OCI-LY3 (cell line): ENCODE data around the gene MEF2A.

Source experiments
- H2AFZ ChIP-seq: fragments of 200-600, 300-600 bp; shearing (Covaris generic); 2 replicates; pipeline ENCODE4 v1.6.0; 2014; ENCODE audit warnings: antibody characterized with exemption, low read depth, low read length
- H3K27ac ChIP-seq: fragments of 200-600, 300-600 bp; sonication (generic); 2 replicates; pipeline ENCODE4 v1.5.1; 2014; ENCODE audit warnings: mild to moderate bottlenecking, low read length, moderate library complexity, mixed read lengths
- H3K27me3 ChIP-seq: fragments of 200-600, 300-600 bp; sonication (generic); 2 replicates; pipeline ENCODE4 v1.6.1; 2014; ENCODE audit warnings: low read depth, low read length, mixed read lengths
- H3K36me3 ChIP-seq: fragments of 200-600, 300-600 bp; sonication (generic); replicated peaks from 2 replicates; pipeline ENCODE3; 2014; ENCODE audit warnings: low read depth, low read length, mixed read lengths
- H3K4me1 ChIP-seq: fragments of 300-600, 200-600 bp; sonication (generic); 2 replicates; pipeline ENCODE4 v1.6.1; 2014; ENCODE audit warnings: low read length, mixed read lengths
- H3K4me2 ChIP-seq: fragments of 200-600, 300-600 bp; sonication (generic); 2 replicates; pipeline ENCODE4 v1.6.1; 2014; ENCODE audit warnings: low read length, mixed read lengths
- H3K4me3 ChIP-seq: fragments of 300-600, 200-600 bp; sonication (generic); 2 replicates; pipeline ENCODE4 v1.5.1; 2014; ENCODE audit warnings: antibody characterized with exemption, mild to moderate bottlenecking, low read length, moderate library complexity
- H3K79me2 ChIP-seq: fragments of 300-600, 200-600 bp; shearing (Covaris generic); 2 replicates; pipeline ENCODE4 v1.6.1; 2014; ENCODE audit warnings: mild to moderate bottlenecking, low read length, mixed read lengths
- H3K9ac ChIP-seq: fragments of 300-600, 200-600 bp; shearing (Covaris generic); 2 replicates; pipeline ENCODE4 v1.6.0; 2014; ENCODE audit warnings: mild to moderate bottlenecking, low read length, moderate library complexity
- H3K9me3 ChIP-seq: fragments of 200-600, 300-600 bp; shearing (Covaris generic); 2 replicates; pipeline ENCODE4 v1.6.1; 2014; ENCODE audit warnings: low read length, mixed read lengths; ENCODE audit not compliant: insufficient read depth
- H4K20me1 ChIP-seq: fragments of 200-600, 300-600 bp; sonication (generic); 2 replicates; pipeline ENCODE4 v1.6.1; 2016; ENCODE audit warnings: low read length, mixed read lengths; ENCODE audit not compliant: insufficient read depth
- CTCF ChIP-seq: fragments of 200-600, 300-600 bp; sonication (generic); IDR thresholded peaks from 2 replicates; pipeline ENCODE4 v1.5.1; 2014; ENCODE audit warnings: antibody characterized with exemption, low read length, low read depth
- EZH2phosphoT487 ChIP-seq: fragments of 200-600 bp; shearing (Covaris generic); IDR thresholded peaks from 2 replicates; pipeline ENCODE4 v1.6.1; 2018; ENCODE audit warnings: antibody characterized with exemption, mixed run types, low read depth

The MEF2A gene

DNA sequence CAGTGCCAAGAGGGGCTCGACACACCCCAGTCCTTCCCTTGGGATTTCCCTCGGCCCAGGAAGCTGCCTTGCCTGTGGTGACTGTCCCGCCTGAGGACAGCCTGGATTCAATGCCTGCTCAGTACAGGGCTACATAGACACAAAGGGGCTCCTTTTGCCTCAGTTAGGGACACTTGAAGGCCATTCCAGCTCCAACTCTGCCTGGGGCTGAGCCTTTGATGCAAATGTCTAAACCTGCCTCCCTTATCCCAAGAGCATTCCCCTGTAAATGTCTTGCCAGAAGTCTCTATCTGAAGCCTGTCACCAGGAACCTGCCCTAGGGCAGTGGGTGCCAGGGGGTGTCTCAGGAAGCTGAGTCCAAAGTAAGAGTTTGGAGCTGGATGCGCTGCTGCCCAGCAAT, 186.8 kb downstream of the MEF2A start:
- Histone ChIP-seq H3K9me3 (no peaks in the 10 kb centered on the region), H3K9ac (no peak overlapping the region), H3K79me2 (no peaks in the 10 kb centered on the region), H3K27me3 (no peaks in the 10 kb centered on the region), H3K27ac (no peak overlapping the region), H3K36me3 (no peaks in the 10 kb centered on the region), H4K20me1 (no peaks in the 10 kb centered on the region), H3K4me1 (no peaks in the 10 kb centered on the region), H2AFZ (no peak overlapping the region), H3K4me3 (no peak overlapping the region), H3K4me2 (no peak overlapping the region)
- TF ChIP-seq CTCF = no peak
- no peak for TF ChIP-seq EZH2phosphoT487

- Histone ChIP-seq H3K27me3 (no peaks in the 10 kb centered on the region), H4K20me1 (no peaks in the 10 kb centered on the region), H2AFZ (no peak overlapping the region), H3K4me3 (no peak overlapping the region), H3K79me2 (no peaks in the 10 kb centered on the region), H3K9me3 (no peaks in the 10 kb centered on the region), H3K27ac (no peak overlapping the region), H3K4me2 (no peak overlapping the region), H3K9ac (no peak overlapping the region), H3K4me1 (no peaks in the 10 kb centered on the region), H3K36me3 (no peaks in the 10 kb centered on the region)
- no peak for TF ChIP-seq EZH2phosphoT487
- TF ChIP-seq CTCF = no peak
Measured at GRCh38 chr15:99753066-99753465, 187.3 kb downstream of the MEF2A start.

- H3K4me3 ChIP-seq = no peak overlapping the region
- no peaks in the 10 kb centered on the region for H3K9me3 ChIP-seq
- no peaks in the 10 kb centered on the region for H3K4me1 ChIP-seq
- H3K27ac ChIP-seq = no peak overlapping the region
- no peak overlapping the region for H3K9ac ChIP-seq
- no peaks in the 10 kb centered on the region for H3K27me3 ChIP-seq
- no peaks in the 10 kb centered on the region for H3K36me3 ChIP-seq
- peak; percentile 95 for TF ChIP-seq CTCF
- no peak for TF ChIP-seq EZH2phosphoT487
- no peak overlapping the region for H2AFZ ChIP-seq
- peak overlapping the region; percentile 27 for H3K4me2 ChIP-seq
- no peaks in the 10 kb centered on the region for H3K79me2 ChIP-seq
- no peaks in the 10 kb centered on the region for H4K20me1 ChIP-seq
Measured at GRCh38 chr15:99755692-99756409, 190.1 kb downstream of the MEF2A start.

DNA sequence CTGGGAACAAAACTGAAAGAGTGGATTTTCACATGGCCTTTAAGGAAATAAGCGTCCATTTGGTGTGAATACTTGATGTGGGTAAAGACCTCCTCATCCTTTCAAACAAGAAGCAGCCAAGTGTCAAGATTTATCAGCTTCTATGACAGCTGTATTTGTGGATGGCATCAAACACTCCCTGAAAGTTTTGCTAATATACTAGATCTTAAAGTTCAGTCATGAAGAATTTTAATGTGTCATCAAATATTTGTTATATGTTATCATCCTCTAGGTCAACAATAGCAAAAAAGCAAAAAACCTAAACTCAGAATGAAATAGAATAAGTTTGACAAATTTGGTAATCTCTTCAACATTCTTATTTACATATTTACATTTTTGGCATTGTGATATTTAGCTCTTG, 196.5 kb downstream of the MEF2A start:
- H3K4me2 ChIP-seq = no peak overlapping the region
- no peak overlapping the region for H3K27ac ChIP-seq
- H2AFZ ChIP-seq = no peak overlapping the region
- H4K20me1 ChIP-seq = no peaks in the 10 kb centered on the region
- H3K4me1 ChIP-seq = no peaks in the 10 kb centered on the region
- H3K9ac ChIP-seq = no peak overlapping the region
- no peak for TF ChIP-seq CTCF
- no peak for TF ChIP-seq EZH2phosphoT487
- no peaks in the 10 kb centered on the region for H3K9me3 ChIP-seq
- H3K79me2 ChIP-seq = no peaks in the 10 kb centered on the region
- no peaks in the 10 kb centered on the region for H3K27me3 ChIP-seq
- no peaks in the 10 kb centered on the region for H3K36me3 ChIP-seq
- no peak overlapping the region for H3K4me3 ChIP-seq
